ENCODE measurements around the gene GALNT2.

GRCh38 chr1:230179249-230179648 lies 112.2 kb downstream of the GALNT2 start:
- TF ChIP-seq FOXK2 (conservative IDR thresholded peaks at IDR 0.05 in 1 of 2, IDR thresholded peaks at IDR 0.05 in 1 of 2; ENCODE audit: low read depth in 2 of 2): no peak
- no peak for TF ChIP-seq ZBTB33 (CRISPR knock-in tag; IDR thresholded peaks at IDR 0.05)
- TF ChIP-seq, protein P1, sequence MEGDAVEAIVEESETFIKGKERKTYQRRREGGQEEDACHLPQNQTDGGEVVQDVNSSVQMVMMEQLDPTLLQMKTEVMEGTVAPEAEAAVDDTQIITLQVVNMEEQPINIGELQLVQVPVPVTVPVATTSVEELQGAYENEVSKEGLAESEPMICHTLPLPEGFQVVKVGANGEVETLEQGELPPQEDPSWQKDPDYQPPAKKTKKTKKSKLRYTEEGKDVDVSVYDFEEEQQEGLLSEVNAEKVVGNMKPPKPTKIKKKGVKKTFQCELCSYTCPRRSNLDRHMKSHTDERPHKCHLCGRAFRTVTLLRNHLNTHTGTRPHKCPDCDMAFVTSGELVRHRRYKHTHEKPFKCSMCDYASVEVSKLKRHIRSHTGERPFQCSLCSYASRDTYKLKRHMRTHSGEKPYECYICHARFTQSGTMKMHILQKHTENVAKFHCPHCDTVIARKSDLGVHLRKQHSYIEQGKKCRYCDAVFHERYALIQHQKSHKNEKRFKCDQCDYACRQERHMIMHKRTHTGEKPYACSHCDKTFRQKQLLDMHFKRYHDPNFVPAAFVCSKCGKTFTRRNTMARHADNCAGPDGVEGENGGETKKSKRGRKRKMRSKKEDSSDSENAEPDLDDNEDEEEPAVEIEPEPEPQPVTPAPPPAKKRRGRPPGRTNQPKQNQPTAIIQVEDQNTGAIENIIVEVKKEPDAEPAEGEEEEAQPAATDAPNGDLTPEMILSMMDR (IDR thresholded peaks at IDR 0.05 in 2 of 3, conservative IDR thresholded peaks at IDR 0.05 in 1 of 3; ENCODE audit: insufficient read depth in 2 of 3, low read depth in 1 of 3, low read length in 3 of 3): no peak
- TF ChIP-seq MTF1 (CRISPR knock-in tag; IDR thresholded peaks at IDR 0.05; ENCODE audit: borderline replicate concordance): no peak
- no peak for TF ChIP-seq HMG20A (CRISPR knock-in tag; conservative IDR thresholded peaks at IDR 0.05)
- TF ChIP-seq SP2 (IDR thresholded peaks at IDR 0.05; ENCODE audit: extremely low read depth, low read depth, low read length, poor library complexity, severe bottlenecking): no peak

Data from K562 (cell line).